ENCODE measurements around the gene TNFRSF21.

- TF ChIP-seq, protein P1, sequence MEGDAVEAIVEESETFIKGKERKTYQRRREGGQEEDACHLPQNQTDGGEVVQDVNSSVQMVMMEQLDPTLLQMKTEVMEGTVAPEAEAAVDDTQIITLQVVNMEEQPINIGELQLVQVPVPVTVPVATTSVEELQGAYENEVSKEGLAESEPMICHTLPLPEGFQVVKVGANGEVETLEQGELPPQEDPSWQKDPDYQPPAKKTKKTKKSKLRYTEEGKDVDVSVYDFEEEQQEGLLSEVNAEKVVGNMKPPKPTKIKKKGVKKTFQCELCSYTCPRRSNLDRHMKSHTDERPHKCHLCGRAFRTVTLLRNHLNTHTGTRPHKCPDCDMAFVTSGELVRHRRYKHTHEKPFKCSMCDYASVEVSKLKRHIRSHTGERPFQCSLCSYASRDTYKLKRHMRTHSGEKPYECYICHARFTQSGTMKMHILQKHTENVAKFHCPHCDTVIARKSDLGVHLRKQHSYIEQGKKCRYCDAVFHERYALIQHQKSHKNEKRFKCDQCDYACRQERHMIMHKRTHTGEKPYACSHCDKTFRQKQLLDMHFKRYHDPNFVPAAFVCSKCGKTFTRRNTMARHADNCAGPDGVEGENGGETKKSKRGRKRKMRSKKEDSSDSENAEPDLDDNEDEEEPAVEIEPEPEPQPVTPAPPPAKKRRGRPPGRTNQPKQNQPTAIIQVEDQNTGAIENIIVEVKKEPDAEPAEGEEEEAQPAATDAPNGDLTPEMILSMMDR (conservative IDR thresholded peaks at IDR 0.05): no peak
- no peak for TF ChIP-seq EZH2 (IDR thresholded peaks at IDR 0.05; ENCODE audit: low read depth)
These were observed 56.6 kb downstream of the TNFRSF21 start for GRCh38 chr6:47253136-47253535.
